Tibial artery (tissue), 4 donors: ENCODE data around the gene TDRD10.

Experiments used
- DNase-seq, 2 donors: peaks; one replicate each; pipeline ENCODE4 v3.0.0-alpha.2; 2019
- H3K27ac ChIP-seq, 2 donors: fragments of 200-600 bp; sonication (generic) in 1 of 2; 1 replicate in 1 of 2; 2 replicates in 1 of 2; pipeline ENCODE4 v1.5.1; 2018 to 2019; ENCODE audit warnings: mild to moderate bottlenecking in 1 of 2
- H3K27me3 ChIP-seq, 2 donors: fragments of 200-600 bp; sonication (generic) in 1 of 2; one replicate each; pipeline versions ENCODE4 v1.5.1 to v1.6.0; 2016 to 2019
- H3K36me3 ChIP-seq, 3 donors: fragments of 200-600 bp; sonication (generic) in 2 of 3; one replicate each; pipeline ENCODE4 v1.5.1; 2016 to 2019; ENCODE audit warnings: mild to moderate bottlenecking in 2 of 3
- H3K4me1 ChIP-seq, 4 donors: fragments of 200-600 bp; sonication (generic) in 2 of 4; 1 replicate in 3 of 4; 2 replicates in 1 of 4; pipeline ENCODE4 v1.5.1; 2016 to 2019
- H3K4me3 ChIP-seq, 2 donors: fragments of 200-600 bp; sonication (generic) in 1 of 2; 1 replicate in 1 of 2; 2 replicates in 1 of 2; pipeline ENCODE4 v1.5.1; 2018 to 2019; ENCODE audit warnings: mild to moderate bottlenecking in 2 of 2
- H3K9me3 ChIP-seq, 3 donors: fragments of 200-600 bp; sonication (generic) in 1 of 3; one replicate each; pipeline ENCODE4 v1.5.1; 2016 to 2019
- CTCF ChIP-seq, 2 experiments: fragments of 200-600 bp in 1 of 2; fragments of 450-650 bp in 1 of 2; IDR thresholded peaks; one replicate each; pipeline ENCODE4 v1.5.1; 2017 to 2019; ENCODE audit warnings: antibody characterized with exemption in 2 of 2, mild to moderate bottlenecking in 1 of 2, moderate library complexity in 1 of 2
- intact Hi-C: fragments of 100-400 bp; cut with DNase I; formaldehyde crosslinking; loops from one replicate; pipeline ENCODE4 v1.15.0; 2023; ENCODE audit warnings: low total_unique reads

Gene TDRD10

GRCh38 chr1:154489695-154490274 is 12.2 kb upstream of the TDRD10 start:
- Histone ChIP-seq H3K27ac (no peak overlapping the region), H3K9me3 (no peaks in the 10 kb centered on the region), H3K27me3 (peaks cover 0 to 43% of the 10 kb centered on the region in 2 donors), H3K4me3 (no peak overlapping the region), H3K36me3 (no peaks in the 10 kb centered on the region), H3K4me1 (peaks cover 0 to 3% (median 0%) of the 10 kb centered on the region in 4 donors)
- DNase-seq: no peak
- no peak for TF ChIP-seq CTCF (IDR thresholded peaks at IDR 0.05)
- intact Hi-C loops: loop anchor here (5.0 to 10.0 kb wide), 2 partner anchors 53 to 395 kb away; no protein-coding TSS in a partner anchor

DNA sequence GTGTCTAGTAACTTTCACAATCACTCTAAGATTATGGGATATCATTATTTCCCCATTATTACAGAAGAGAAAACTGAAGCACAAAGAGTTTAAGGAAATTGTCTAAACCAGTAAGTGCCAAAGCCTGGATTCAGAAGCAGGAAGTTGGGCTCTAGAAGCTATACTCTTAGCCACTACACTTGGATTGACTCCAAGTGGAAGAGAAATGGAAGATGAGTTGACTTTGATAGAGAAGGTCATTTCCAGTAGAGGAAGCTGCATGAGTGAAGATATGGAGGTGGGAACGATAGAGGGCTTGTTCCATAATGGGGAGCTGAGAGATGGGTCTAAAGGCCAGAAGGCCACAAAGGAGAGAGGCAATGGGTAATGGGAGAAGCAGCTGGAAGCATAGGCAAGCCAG is 11.7 kb upstream of the TDRD10 start:
- H3K4me1 ChIP-seq: peaks cover 0 to 3% (median 0%) of the 10 kb centered on the region in 4 donors
- intact Hi-C loops: loop anchor here (5.0 to 10.0 kb wide), 2 partner anchors 52 to 394 kb away; no protein-coding TSS in a partner anchor
- H3K36me3 ChIP-seq: no peaks in the 10 kb centered on the region
- no peak for DNase-seq
- TF ChIP-seq CTCF (IDR thresholded peaks at IDR 0.05): no peak
- no peaks in the 10 kb centered on the region for H3K9me3 ChIP-seq
- H3K27me3 ChIP-seq: peaks cover 0 to 48% of the 10 kb centered on the region in 2 donors
- no peak overlapping the region for H3K27ac ChIP-seq
- no peak overlapping the region for H3K4me3 ChIP-seq

- Histone ChIP-seq H3K4me3 (no peak overlapping the region), H3K27me3 (peaks cover 0 to 55% of the 10 kb centered on the region in 2 donors), H3K27ac (no peak overlapping the region), H3K9me3 (no peaks in the 10 kb centered on the region), H3K36me3 (no peaks in the 10 kb centered on the region), H3K4me1 (peaks cover 0 to 3% (median 0%) of the 10 kb centered on the region in 4 donors)
- intact Hi-C loops: loop anchor here (5.0 to 10.0 kb wide), 2 partner anchors 50 to 393 kb away; no protein-coding TSS in a partner anchor
- no peak for TF ChIP-seq CTCF (IDR thresholded peaks at IDR 0.05)
- DNase-seq: no peak
Observed at GRCh38 chr1:154492115-154492514, 9.9 kb upstream of the TDRD10 start.

GRCh38 chr1:154493276-154493675 is 8.7 kb upstream of the TDRD10 start:
- Histone ChIP-seq H3K9me3 (no peaks in the 10 kb centered on the region), H3K4me3 (no peak overlapping the region), H3K27me3 (peaks cover 0 to 58% of the 10 kb centered on the region in 2 donors), H3K4me1 (peaks cover 0 to 3% (median 0%) of the 10 kb centered on the region in 4 donors), H3K36me3 (no peaks in the 10 kb centered on the region), H3K27ac (no peak overlapping the region)
- no peak for TF ChIP-seq CTCF (IDR thresholded peaks at IDR 0.05)
- intact Hi-C loops: loop anchor here (5.0 to 10.0 kb wide), 2 partner anchors 49 to 392 kb away; no protein-coding TSS in a partner anchor
- peak in 1 of 2 donors; percentile 42 for DNase-seq

DNA sequence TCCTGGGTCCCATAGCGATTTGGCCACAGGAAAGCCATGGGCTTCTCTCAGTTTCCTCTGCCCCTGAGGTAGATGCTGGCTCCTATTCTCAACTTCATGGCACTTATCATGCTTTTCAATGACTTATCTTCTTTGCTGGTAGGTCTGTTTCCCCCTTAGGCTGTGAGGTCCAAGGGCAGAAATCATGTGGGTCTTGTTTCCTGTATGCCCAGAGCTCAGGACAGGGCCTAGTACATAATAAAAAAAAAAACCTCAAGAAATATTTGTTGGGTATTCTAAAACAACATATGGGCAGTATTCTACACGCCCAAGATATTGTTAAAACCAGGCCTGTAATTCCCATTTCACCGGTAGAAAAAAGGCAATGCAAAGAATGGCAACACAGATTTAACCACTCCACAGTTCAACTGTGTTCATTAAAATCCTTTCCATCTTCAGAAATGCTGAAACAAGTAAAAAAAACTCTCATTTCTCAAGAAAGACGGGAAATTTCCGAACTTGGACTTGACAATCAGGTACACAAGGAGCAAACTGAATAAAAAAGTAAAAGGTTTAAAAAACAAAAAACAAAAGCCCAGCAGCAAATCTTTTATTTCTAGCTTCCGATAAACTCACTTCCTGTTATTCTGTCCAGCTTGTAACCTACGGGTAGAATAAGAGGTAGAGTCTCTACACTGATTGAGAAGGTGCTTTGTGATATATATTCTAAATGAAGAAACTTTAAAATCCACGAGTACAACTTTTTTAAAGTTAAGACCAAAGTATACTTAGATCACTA is 6.3 kb upstream of the TDRD10 start:
- TF ChIP-seq CTCF (IDR thresholded peaks at IDR 0.05): no peak
- Histone ChIP-seq H3K9me3 (no peaks in the 10 kb centered on the region), H3K27me3 (peaks cover 0 to 62% of the 10 kb centered on the region in 2 donors), H3K4me3 (no peak overlapping the region), H3K27ac (no peak overlapping the region), H3K36me3 (no peaks in the 10 kb centered on the region), H3K4me1 (no peaks in the 10 kb centered on the region)
- intact Hi-C loops: loop anchor here (10.0 kb wide), 1 partner anchor 389 kb away; no protein-coding TSS in a partner anchor
- no peak for DNase-seq
